ENCODE results near the gene GADD45G.
A peak's percentile ranks its signal among the peaks of the same experiment; 100 is the strongest.

The GADD45G gene

DNA sequence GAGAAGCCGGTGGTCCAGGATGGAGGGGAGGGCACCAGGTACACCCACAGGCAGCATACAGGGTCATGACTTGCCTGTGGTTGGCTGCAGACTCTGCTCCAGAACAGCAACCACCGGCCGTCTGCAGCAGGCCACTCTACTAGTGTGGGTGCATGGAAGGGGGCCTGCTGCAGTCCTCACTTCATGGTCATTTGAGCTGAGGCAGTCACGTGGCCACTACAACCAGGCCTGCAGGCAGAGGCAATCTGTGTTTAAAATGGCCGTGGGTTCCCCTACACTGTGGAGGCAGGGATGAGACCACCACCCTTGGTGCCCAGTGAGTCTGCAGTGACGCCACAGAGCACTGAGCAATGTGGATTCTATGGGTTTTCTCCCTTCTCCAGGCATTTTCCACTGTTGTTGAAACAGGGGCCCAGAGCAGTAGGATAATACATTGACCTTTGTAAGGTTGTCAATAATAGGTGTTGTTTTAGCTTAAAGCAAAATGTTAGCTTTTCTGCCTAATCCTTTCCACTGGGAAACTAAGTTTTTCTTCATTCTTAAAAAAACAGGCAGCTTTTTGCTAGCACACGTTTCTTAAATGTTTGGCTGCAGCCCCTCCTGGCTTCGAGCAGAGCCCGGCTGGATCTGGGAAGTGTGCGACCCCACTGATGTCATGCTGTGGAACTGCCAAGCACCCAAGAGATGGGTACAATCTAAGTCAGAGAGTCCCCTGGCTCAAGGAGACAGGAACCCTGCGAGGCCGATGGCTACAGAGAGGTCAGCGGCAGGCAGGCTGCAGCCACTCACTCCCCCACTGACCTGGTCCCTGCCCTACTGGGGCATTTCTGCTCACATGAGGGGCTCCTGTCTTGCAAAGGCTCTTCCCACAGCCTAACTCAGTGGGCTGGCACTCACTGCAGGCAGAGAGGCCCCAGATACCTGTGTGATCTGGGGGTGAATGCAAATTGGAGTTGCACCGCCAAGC is 21.2 kb downstream of the GADD45G start:
- H3K9me3 ChIP-seq (ENCODE audit: low read length), result no peaks in the 10 kb centered on the region
- no peaks in the 10 kb centered on the region for H3K27me3 ChIP-seq (ENCODE audit: control insufficient read depth in 1 of 2, insufficient read depth in 2 of 2, low read length in 2 of 2)
- H3K4me3 ChIP-seq (ENCODE audit: low read depth in 1 of 2, low read length in 2 of 2), result no peak overlapping the region
- peaks cover 44% of the 10 kb centered on the region for H3K4me1 ChIP-seq (ENCODE audit: insufficient read depth, low read length)
- H3K27ac ChIP-seq (ENCODE audit: low read depth, low read length), result no peak overlapping the region
- H3K9ac ChIP-seq (ENCODE audit: low read length), result no peak overlapping the region
- no peaks in the 10 kb centered on the region for H3K36me3 ChIP-seq (ENCODE audit: insufficient read depth, low read length)

DNA sequence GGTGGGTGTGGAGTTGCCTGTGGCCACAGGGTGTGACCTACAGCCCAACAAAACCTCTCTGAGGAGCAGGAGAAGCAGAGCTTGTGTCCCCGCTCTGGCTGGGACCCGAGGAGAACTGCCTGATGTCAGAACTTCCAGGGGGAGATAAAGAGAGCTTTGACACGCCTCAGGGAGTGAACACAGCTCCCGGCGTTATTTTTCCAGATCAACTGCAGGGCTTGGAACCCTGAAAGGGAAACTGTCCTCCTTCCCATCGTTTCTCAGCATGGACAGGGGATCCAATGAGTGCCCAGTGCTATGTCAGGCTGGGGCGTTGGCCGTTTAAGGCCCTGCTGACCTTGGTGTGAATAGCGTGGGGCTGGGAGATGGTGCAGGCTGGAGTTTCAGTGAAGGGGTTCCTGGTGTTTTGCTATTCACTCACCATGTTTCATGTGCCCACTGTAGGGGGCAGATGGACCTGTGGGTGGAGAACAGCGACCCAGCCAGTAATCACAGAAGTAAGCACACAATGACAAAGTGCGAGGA is 22.0 kb downstream of the GADD45G start:
- Histone ChIP-seq H3K27ac (ENCODE audit: low read depth, low read length) (no peak overlapping the region), H3K27me3 (ENCODE audit: control insufficient read depth in 1 of 2, insufficient read depth in 2 of 2, low read length in 2 of 2) (no peaks in the 10 kb centered on the region), H3K9me3 (ENCODE audit: low read length) (no peaks in the 10 kb centered on the region), H3K4me3 (ENCODE audit: low read depth in 1 of 2, low read length in 2 of 2) (no peak overlapping the region), H3K4me1 (ENCODE audit: insufficient read depth, low read length) (peaks cover 44% of the 10 kb centered on the region), H3K9ac (ENCODE audit: low read length) (no peak overlapping the region), H3K36me3 (ENCODE audit: insufficient read depth, low read length) (no peaks in the 10 kb centered on the region)

DNA sequence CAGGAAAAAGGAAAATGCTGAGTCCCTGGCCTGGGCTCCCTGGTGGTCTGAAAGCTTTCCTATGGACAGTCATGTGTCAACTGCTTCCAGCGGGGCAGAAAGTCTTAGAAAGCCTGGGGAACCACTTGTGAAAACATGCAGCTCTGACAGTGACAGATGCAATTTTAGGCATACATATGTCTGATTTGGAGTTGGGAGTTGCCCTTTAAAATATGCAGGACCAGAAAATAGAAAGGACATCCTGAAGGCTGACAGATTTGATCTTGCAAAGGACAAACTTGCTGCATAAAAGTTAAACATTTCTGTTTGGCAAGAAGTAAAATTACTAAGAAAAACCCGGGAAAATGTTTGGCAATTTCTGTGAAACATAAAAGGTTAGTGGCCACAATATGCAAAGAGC is 23.8 kb downstream of the GADD45G start:
- H3K9ac ChIP-seq (ENCODE audit: low read length), result no peak overlapping the region
- no peak overlapping the region for H3K27ac ChIP-seq (ENCODE audit: low read depth, low read length)
- no peaks in the 10 kb centered on the region for H3K9me3 ChIP-seq (ENCODE audit: low read length)
- peaks cover 32% of the 10 kb centered on the region for H3K4me1 ChIP-seq (ENCODE audit: insufficient read depth, low read length)
- no peaks in the 10 kb centered on the region for H3K27me3 ChIP-seq (ENCODE audit: control insufficient read depth in 1 of 2, insufficient read depth in 2 of 2, low read length in 2 of 2)
- no peaks in the 10 kb centered on the region for H3K36me3 ChIP-seq (ENCODE audit: insufficient read depth, low read length)
- H3K4me3 ChIP-seq (ENCODE audit: low read depth in 1 of 2, low read length in 2 of 2), result no peak overlapping the region

DNA sequence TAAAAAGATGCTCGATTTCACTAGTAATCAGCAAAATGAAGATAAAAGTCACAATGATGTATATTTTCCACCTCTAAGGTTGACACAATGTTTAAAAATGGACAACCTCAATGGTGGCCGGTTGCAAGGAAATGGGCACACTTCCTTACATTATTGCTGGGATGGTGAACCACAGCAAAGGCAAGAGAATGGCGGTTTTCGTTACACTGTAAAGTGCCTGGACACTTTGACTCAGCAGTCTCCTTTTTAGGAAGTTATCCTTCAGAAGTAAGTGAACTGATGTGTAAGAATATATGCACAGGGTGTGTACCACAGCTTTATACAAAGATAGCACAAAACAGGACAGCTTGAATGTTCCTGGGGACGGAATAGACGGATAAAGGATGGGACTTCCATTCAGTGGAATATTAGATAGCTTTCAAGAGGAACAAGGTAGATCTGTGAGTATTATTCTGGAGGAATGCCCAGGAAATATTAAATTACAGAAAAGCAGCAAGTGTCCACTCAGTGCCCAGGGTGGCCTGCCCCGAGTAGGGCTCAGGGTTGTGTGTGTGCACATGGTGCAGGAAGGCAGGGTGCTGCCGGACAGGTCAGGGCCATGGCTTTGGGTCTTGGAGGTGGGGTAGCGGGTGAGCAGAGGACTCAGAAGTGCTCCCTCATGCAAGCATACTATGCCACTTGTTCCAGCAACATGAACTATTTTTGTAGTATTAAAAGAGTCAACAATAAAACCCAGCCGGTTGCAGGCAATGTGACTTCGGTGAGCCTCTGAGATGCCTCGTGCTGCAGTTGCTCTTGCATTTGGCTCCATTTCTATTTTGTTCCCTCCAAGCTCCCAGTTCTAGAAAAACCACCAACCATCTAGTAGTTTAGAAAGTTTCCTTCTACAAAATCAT is 24.5 kb downstream of the GADD45G start:
- Histone ChIP-seq H3K4me3 (ENCODE audit: low read depth in 1 of 2, low read length in 2 of 2) (no peak overlapping the region), H3K4me1 (ENCODE audit: insufficient read depth, low read length) (peaks cover 25% of the 10 kb centered on the region), H3K36me3 (ENCODE audit: insufficient read depth, low read length) (no peaks in the 10 kb centered on the region), H3K27me3 (ENCODE audit: control insufficient read depth in 1 of 2, insufficient read depth in 2 of 2, low read length in 2 of 2) (no peaks in the 10 kb centered on the region), H3K9ac (ENCODE audit: low read length) (no peak overlapping the region), H3K27ac (ENCODE audit: low read depth, low read length) (no peak overlapping the region), H3K9me3 (ENCODE audit: low read length) (no peaks in the 10 kb centered on the region)

DNA sequence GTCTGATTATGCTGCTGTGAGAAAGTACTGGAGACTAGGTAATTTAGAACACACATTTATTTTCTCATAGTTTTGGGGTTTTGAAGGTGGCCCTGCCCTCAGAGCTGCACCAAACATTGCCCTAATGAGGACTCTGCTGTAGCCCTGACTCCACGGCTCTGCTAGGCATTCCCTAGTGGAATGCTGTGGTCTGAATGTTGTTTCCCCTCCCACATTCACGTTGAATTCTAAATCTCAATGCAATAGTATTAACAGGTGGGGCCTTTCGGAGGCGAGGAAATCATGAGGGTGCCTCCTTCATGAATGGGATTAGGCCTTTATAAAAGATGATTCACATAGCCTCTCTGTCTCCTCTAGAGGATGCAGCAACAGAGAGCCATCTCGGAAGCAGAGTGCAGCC is 25.7 kb downstream of the GADD45G start:
- H3K9ac ChIP-seq (ENCODE audit: low read length), result no peak overlapping the region
- no peak overlapping the region for H3K27ac ChIP-seq (ENCODE audit: low read depth, low read length)
- H3K36me3 ChIP-seq (ENCODE audit: insufficient read depth, low read length), result no peaks in the 10 kb centered on the region
- no peaks in the 10 kb centered on the region for H3K27me3 ChIP-seq (ENCODE audit: control insufficient read depth in 1 of 2, insufficient read depth in 2 of 2, low read length in 2 of 2)
- no peak overlapping the region for H3K4me3 ChIP-seq (ENCODE audit: low read depth in 1 of 2, low read length in 2 of 2)
- H3K9me3 ChIP-seq (ENCODE audit: low read length), result no peaks in the 10 kb centered on the region
- H3K4me1 ChIP-seq (ENCODE audit: insufficient read depth, low read length), result peaks cover 22% of the 10 kb centered on the region

DNA sequence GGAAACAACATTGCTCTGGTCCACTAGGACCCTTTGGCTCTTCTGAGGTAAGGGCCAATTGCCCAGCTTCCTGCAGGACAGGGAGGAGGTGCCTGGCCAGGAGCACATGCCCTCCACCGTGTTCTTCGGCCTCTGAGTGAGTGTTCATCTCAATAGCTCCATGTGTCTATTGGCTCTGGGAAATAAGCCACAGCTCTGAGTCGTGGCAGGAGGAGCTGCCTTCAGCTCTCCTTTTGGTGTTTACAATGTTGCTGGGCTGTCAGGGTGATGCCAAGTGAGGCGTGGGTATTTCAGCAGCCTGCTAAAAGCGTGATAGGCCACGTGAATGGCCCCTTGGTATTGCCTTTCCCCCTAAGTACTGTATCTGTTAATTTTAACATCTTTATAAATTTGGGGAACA is 26.6 kb downstream of the GADD45G start:
- Histone ChIP-seq H3K4me1 (ENCODE audit: insufficient read depth, low read length) (peaks cover 24% of the 10 kb centered on the region), H3K36me3 (ENCODE audit: insufficient read depth, low read length) (no peaks in the 10 kb centered on the region), H3K9ac (ENCODE audit: low read length) (no peak overlapping the region), H3K27ac (ENCODE audit: low read depth, low read length) (no peak overlapping the region), H3K9me3 (ENCODE audit: low read length) (no peaks in the 10 kb centered on the region), H3K27me3 (ENCODE audit: control insufficient read depth in 1 of 2, insufficient read depth in 2 of 2, low read length in 2 of 2) (no peaks in the 10 kb centered on the region), H3K4me3 (ENCODE audit: low read depth in 1 of 2, low read length in 2 of 2) (no peak overlapping the region)

DNA sequence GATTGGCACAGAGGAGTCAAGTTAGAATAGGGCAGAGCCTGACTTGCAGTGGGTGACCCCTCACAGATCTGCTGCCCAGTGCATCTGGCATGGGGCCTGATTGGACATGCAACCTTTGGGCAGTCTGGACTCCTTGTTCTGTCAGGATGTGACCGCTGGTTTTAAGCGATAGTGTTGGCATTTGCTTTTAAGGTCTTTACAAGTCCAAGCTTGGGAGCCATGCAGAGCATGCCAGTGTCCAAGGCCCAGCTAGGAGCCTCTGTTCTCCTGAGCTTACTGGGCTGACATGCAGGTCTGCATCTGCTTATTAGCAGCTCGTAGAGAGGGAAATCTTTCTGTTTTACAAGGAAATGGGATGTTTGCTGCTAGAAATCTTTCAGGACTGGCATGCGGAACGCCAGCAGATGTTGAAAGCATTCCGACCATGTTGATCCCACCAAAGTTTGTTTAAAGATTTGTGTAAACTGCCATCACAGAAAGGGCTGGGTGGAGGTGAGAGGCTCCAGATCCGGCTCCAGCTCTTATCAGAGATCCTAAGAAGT is 27.5 kb downstream of the GADD45G start:
- no peak overlapping the region for H3K9ac ChIP-seq (ENCODE audit: low read length)
- peaks cover 24% of the 10 kb centered on the region for H3K4me1 ChIP-seq (ENCODE audit: insufficient read depth, low read length)
- H3K9me3 ChIP-seq (ENCODE audit: low read length), result no peaks in the 10 kb centered on the region
- H3K4me3 ChIP-seq (ENCODE audit: low read depth in 1 of 2, low read length in 2 of 2), result no peak overlapping the region
- peak overlapping the region; percentile 3 for H3K27ac ChIP-seq (ENCODE audit: low read depth, low read length)
- H3K36me3 ChIP-seq (ENCODE audit: insufficient read depth, low read length), result no peaks in the 10 kb centered on the region
- H3K27me3 ChIP-seq (ENCODE audit: control insufficient read depth in 1 of 2, insufficient read depth in 2 of 2, low read length in 2 of 2), result no peaks in the 10 kb centered on the region

DNA sequence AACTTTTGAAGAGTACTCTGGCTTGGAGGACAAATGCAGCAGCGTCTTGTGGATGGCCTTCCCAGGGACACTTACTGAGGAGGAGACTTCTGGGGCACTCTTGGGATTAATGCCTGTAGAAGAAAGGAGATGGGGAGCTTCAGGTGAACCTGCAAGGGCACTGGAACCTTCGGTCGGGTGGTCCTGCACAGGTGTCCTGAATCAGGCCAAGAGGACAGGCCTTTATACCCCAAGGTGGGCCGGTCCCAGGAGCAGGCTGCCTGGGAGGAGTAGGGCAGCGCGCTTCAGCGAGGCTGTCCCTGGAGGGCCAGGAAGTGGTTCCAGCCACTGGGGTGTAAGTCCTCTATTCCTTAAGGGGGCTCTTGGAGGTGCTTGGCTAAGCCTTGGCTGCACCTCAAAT is 27.9 kb downstream of the GADD45G start:
- H3K9ac ChIP-seq (ENCODE audit: low read length), result no peak overlapping the region
- H3K27ac ChIP-seq (ENCODE audit: low read depth, low read length), result no peak overlapping the region
- H3K36me3 ChIP-seq (ENCODE audit: insufficient read depth, low read length), result no peaks in the 10 kb centered on the region
- H3K4me1 ChIP-seq (ENCODE audit: insufficient read depth, low read length), result peaks cover 24% of the 10 kb centered on the region
- H3K9me3 ChIP-seq (ENCODE audit: low read length), result no peaks in the 10 kb centered on the region
- H3K4me3 ChIP-seq (ENCODE audit: low read depth in 1 of 2, low read length in 2 of 2), result no peak overlapping the region
- H3K27me3 ChIP-seq (ENCODE audit: control insufficient read depth in 1 of 2, insufficient read depth in 2 of 2, low read length in 2 of 2), result no peaks in the 10 kb centered on the region

DNA sequence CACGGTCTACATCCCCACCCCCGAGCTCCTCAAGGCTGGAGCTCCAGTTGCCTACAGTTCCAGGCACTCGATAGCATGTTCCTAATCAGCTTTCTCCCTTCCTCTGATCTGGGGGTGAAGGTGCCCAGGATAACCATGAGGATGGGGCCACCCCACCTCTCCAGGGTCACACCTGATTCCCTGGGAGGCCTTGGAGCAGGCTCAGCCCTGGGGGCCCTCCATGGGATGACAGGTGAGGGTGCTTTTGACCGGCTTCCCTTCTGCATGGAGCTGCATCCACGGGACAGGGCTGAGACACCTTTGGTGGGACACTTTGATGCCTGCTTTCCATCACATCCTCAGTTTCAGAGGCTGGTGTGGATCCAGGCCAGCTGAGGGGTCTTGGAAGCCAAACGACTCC is 28.6 kb downstream of the GADD45G start:
- H3K4me1 ChIP-seq (ENCODE audit: insufficient read depth, low read length), result peaks cover 26% of the 10 kb centered on the region
- no peak overlapping the region for H3K9ac ChIP-seq (ENCODE audit: low read length)
- H3K4me3 ChIP-seq (ENCODE audit: low read depth in 1 of 2, low read length in 2 of 2), result no peak overlapping the region
- no peaks in the 10 kb centered on the region for H3K9me3 ChIP-seq (ENCODE audit: low read length)
- no peaks in the 10 kb centered on the region for H3K36me3 ChIP-seq (ENCODE audit: insufficient read depth, low read length)
- no peak overlapping the region for H3K27ac ChIP-seq (ENCODE audit: low read depth, low read length)
- H3K27me3 ChIP-seq (ENCODE audit: control insufficient read depth in 1 of 2, insufficient read depth in 2 of 2, low read length in 2 of 2), result no peaks in the 10 kb centered on the region

DNA sequence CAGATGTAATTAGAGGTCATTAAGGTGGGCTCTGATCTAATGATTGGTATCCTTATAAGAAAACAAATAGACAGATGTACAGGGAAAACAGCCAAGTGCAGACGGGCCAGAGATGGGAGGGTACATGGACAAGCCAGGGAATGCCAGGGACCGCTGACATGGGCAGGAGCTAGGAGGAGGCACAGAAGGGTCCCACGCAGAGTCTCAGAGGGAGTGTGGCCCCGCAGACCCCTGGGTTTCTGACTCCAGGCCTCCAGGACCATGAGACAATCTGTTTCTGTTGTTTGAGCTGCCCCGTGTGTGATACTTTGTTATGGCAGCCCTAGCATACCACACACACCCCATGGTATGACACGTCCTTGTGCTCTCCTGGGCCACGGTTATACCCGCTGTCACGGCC is 29.1 kb downstream of the GADD45G start:
- H3K27ac ChIP-seq (ENCODE audit: low read depth, low read length), result no peak overlapping the region

More for the DNA sequence above, 29.1 kb downstream of the GADD45G start:
- Histone ChIP-seq H3K4me3 (ENCODE audit: low read depth in 1 of 2, low read length in 2 of 2) (no peak overlapping the region), H3K4me1 (ENCODE audit: insufficient read depth, low read length) (peaks cover 31% of the 10 kb centered on the region), H3K9me3 (ENCODE audit: low read length) (no peaks in the 10 kb centered on the region), H3K27me3 (ENCODE audit: control insufficient read depth in 1 of 2, insufficient read depth in 2 of 2, low read length in 2 of 2) (no peaks in the 10 kb centered on the region), H3K36me3 (ENCODE audit: insufficient read depth, low read length) (no peaks in the 10 kb centered on the region), H3K9ac (ENCODE audit: low read length) (no peak overlapping the region)
